Smooth muscle cell (in vitro differentiated cells): ENCODE measurements around the gene PLCD3. TPM values are rescaled to one million over a fixed set of nuclear protein-coding genes. Genes with fewer than 3 reads are reported as not detected.

ENCODE experiments used
- DNase-seq: peaks from one replicate; lab custom pipeline; 2025; ENCODE audit not compliant: unreplicated experiment; lab: John Stamatoyannopoulos, UW
- H2AFZ ChIP-seq: fragments of 200-600 bp; sonication (generic); 2 replicates; pipeline ENCODE4 v1.6.0; 2016; ENCODE audit warnings: antibody characterized with exemption, low read depth, mild to moderate bottlenecking
- H3F3A ChIP-seq: fragments of 200-600 bp; sonication (generic); 2 replicates; pipeline ENCODE4 v1.6.0; 2017; ENCODE audit warnings: antibody characterized with exemption, low read depth
- H3K27ac ChIP-seq: fragments of 200-600 bp; sonication (generic); 2 replicates; pipeline ENCODE4 v1.5.1; 2016; ENCODE audit warnings: low read depth, mild to moderate bottlenecking
- H3K27me3 ChIP-seq: fragments of 200-600 bp; sonication (generic); 2 replicates; pipeline ENCODE4 v1.6.1; 2016; ENCODE audit warnings: low read depth, mild to moderate bottlenecking
- H3K36me3 ChIP-seq: fragments of 200-600 bp; sonication (generic); 2 replicates; pipeline ENCODE4 v1.5.1; 2016; ENCODE audit warnings: low read depth
- H3K4me1 ChIP-seq: fragments of 200-600 bp; sonication (generic); 2 replicates; pipeline ENCODE4 v1.5.1; 2016; ENCODE audit warnings: low read depth
- H3K4me2 ChIP-seq: fragments of 200-600 bp; sonication (generic); 2 replicates; pipeline ENCODE4 v1.6.0; 2016; ENCODE audit warnings: mild to moderate bottlenecking
- H3K4me3 ChIP-seq: fragments of 200-600 bp; sonication (generic); 2 replicates; pipeline ENCODE4 v1.5.1; 2016; ENCODE audit warnings: mild to moderate bottlenecking
- H3K79me2 ChIP-seq: fragments of 200-600 bp; sonication (generic); 2 replicates; pipeline ENCODE4 v1.6.0; 2016; ENCODE audit warnings: low read depth, mild to moderate bottlenecking
- H3K9ac ChIP-seq: fragments of 200-600 bp; sonication (generic); 2 replicates; pipeline ENCODE4 v1.6.0; 2016; ENCODE audit warnings: low read depth
- H3K9me3 ChIP-seq: fragments of 200-600 bp; sonication (generic); replicated peaks from 2 replicates; pipeline ENCODE4 v1.5.1; 2016; ENCODE audit warnings: low read depth
- H4K20me1 ChIP-seq: fragments of 200-600 bp; sonication (generic); 2 replicates; pipeline ENCODE4 v1.6.0; 2016; ENCODE audit warnings: low read depth
- CTCF ChIP-seq: fragments of 200-600 bp; sonication (generic); IDR thresholded peaks from 2 replicates; pipeline ENCODE4 v1.5.1; 2017; ENCODE audit warnings: borderline replicate concordance, mild to moderate bottlenecking, antibody characterized with exemption; ENCODE audit not compliant: insufficient read depth, poor library complexity, severe bottlenecking
- WGBS: methylation state at CpG from one replicate; pipeline ENCODE4 v1.1.7; 2016; ENCODE audit warnings: low lambda C conversion rate; 5-methylcytosine and 5-hydroxymethylcytosine counted together
- polyA plus RNA-seq: library from polyadenylated mRNA; unstranded; fragments of >200 nt; fragmentation: Nextera tagmentation; extraction: Ambion mirVana; gene quantifications from 2 replicates; pipeline ENCODE4 v1.2.1, GENCODE V29; 2016
- total RNA-seq: library from RNA; depleted of rRNA; stranded (reverse); fragments of >200 nt; gene quantifications from 2 replicates; pipeline ENCODE4 v1.2.3, GENCODE V29; 2014

PLCD3 gene
- total and polyA plus RNA-seq, 2 experiments from 2014 or later: 24.0 to 33.4 TPM

DNA sequence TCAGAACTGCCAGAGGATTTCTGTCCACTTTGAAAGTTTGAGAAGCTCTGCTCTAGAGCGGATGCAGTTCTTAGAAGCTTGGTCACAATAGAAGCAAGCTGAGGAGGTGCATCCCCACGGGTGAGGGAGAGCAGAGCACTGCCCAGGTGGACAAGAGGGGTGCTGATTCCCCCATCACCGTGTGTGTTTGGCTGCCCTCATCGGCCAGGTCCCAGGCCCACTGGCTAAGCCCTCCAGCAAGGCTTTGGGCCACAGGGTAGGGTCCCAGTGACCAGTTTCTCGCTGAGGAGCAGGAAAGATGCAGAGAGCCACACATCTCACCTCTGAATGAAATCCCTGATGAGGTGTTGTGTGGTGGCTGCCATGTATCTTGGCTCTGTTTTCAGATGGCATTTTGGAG lies 44.3 kb downstream of the PLCD3 start:
- no peaks in the 10 kb centered on the region for H3K27me3 ChIP-seq
- WGBS: 98% methylated on average over 5 of the region's 5 CpGs
- peaks cover 17% of the 10 kb centered on the region for H3K36me3 ChIP-seq
- H3K9me3 ChIP-seq: no peaks in the 10 kb centered on the region
- H3F3A ChIP-seq: peaks cover 17% of the 10 kb centered on the region
- TF ChIP-seq CTCF: no peak
- H3K79me2 ChIP-seq: peaks cover 6% of the 10 kb centered on the region
- DNase-seq: no peak
- H2AFZ ChIP-seq: no peak overlapping the region
- H3K4me3 ChIP-seq: no peak overlapping the region
- H3K27ac ChIP-seq: no peak overlapping the region
- no peak overlapping the region for H3K9ac ChIP-seq
- H3K4me1 ChIP-seq: no peaks in the 10 kb centered on the region
- H4K20me1 ChIP-seq: no peaks in the 10 kb centered on the region
- no peak overlapping the region for H3K4me2 ChIP-seq

GRCh38 chr17:45087504-45087975 lies 44.8 kb downstream of the PLCD3 start:
- Histone ChIP-seq H3K4me2 (no peak overlapping the region), H3K4me3 (no peak overlapping the region), H3K27ac (no peak overlapping the region), H3K9me3 (no peaks in the 10 kb centered on the region), H3K36me3 (peaks cover 20% of the 10 kb centered on the region), H3K79me2 (peaks cover 6% of the 10 kb centered on the region), H3K4me1 (no peaks in the 10 kb centered on the region), H3K9ac (no peak overlapping the region), H3F3A (peaks cover 15% of the 10 kb centered on the region), H4K20me1 (peaks cover under 1% of the 10 kb centered on the region), H3K27me3 (no peaks in the 10 kb centered on the region), H2AFZ (no peak overlapping the region)
- no peak for DNase-seq
- WGBS: 92% methylated on average over 3 of the region's 3 CpGs
- TF ChIP-seq CTCF: no peak

DNA sequence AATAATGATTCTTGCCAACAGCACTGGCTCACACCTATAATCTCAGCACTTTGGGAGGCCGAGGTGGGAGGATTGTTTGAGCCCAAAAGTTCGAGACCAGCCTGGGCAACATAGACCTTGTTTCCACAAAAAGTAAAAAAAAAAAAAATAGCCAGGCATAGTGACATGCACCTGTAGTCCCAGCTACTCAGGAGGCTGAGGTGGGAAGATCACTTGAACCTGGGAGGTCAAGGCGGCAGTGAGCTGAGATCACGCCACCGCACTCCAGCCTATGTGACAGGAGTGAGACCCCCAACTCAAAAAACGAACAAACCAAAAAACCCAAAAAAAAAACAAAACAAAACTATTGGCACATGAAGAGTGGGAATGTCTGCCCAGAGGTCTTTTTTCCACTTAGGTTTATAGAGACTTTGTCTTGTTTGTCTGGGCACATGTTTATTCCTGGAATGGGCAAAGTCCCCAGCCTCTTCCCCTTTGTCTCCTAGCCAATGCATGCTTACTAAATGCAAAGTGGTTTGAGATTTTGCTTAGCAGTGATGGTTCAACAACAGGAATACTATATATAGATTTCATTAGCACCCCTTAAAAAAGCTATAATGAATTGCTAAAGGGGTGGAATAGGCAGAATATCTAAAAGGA lies 45.3 kb downstream of the PLCD3 start:
- peaks cover 26% of the 10 kb centered on the region for H3K36me3 ChIP-seq

More for the DNA sequence above, 45.3 kb downstream of the PLCD3 start:
- Histone ChIP-seq H3K9ac (no peak overlapping the region), H3K4me2 (no peak overlapping the region), H3K9me3 (no peaks in the 10 kb centered on the region), H3K27ac (no peak overlapping the region), H3F3A (peaks cover 10% of the 10 kb centered on the region), H3K27me3 (no peaks in the 10 kb centered on the region), H4K20me1 (peaks cover 6% of the 10 kb centered on the region), H3K4me3 (no peak overlapping the region), H3K4me1 (no peaks in the 10 kb centered on the region), H3K79me2 (peaks cover 6% of the 10 kb centered on the region), H2AFZ (no peak overlapping the region)
- WGBS: 98% methylated on average over 6 of the region's 6 CpGs
- no peak for DNase-seq
- TF ChIP-seq CTCF: no peak
